SK-N-SH (cell line): ENCODE results near the gene SNHG17. TPM values are rescaled to one million over a fixed set of nuclear protein-coding genes. Genes with fewer than 3 reads are reported as not detected.

ENCODE experiments used
- CTCF ChIA-PET: fragments of 300-600, 350-600 bp; formaldehyde crosslinking; extraction: SDS; loops from one replicate; lab custom pipeline; 2021; lab: Yijun Ruan, JAX
- POLR2A ChIA-PET: fragments of 350-600 bp; sonication (Branson Sonifier 250); formaldehyde crosslinking; extraction: SDS; loops from one replicate; lab custom pipeline; 2020; ENCODE audit warnings: antibody characterized with exemption, inconsistent platforms; lab: Yijun Ruan, JAX
- DNase-seq: peaks from one replicate; pipeline ENCODE4 v3.0.0; 2012
- H2AFZ ChIP-seq: fragments of 200-600 bp; sonication (generic); 2 replicates; pipeline ENCODE4 v1.8.1; 2016; ENCODE audit warnings: antibody characterized with exemption, mild to moderate bottlenecking, low read depth
- H3F3A ChIP-seq: fragments of 200-600 bp; sonication (generic); replicated peaks from 2 replicates; pipeline ENCODE3; 2016; ENCODE audit warnings: antibody characterized with exemption, mild to moderate bottlenecking; ENCODE audit not compliant: insufficient read depth
- H3K27ac ChIP-seq, 2 experiments: fragments of 200-500 bp in 1 of 2; fragments of 200-600 bp in 1 of 2; sonication (Bioruptor generic) in 1 of 2; sonication (generic), shearing (Covaris generic) in 1 of 2; 2 replicates each; pipeline versions ENCODE4 v1.5.1 to v1.6.1; 2014 to 2016; ENCODE audit warnings: low read depth in 2 of 2, inconsistent platforms in 1 of 2, low read length in 1 of 2, mild to moderate bottlenecking in 1 of 2, mixed read lengths in 1 of 2
- H3K27me3 ChIP-seq: fragments of 200-600 bp; sonication (generic), shearing (Covaris generic); 2 replicates; pipeline ENCODE4 v1.6.1; 2016; ENCODE audit warnings: mixed run types; ENCODE audit not compliant: insufficient read depth
- H3K36me3 ChIP-seq, 2 experiments: fragments of 200-500 bp in 1 of 2; fragments of 200-600 bp in 1 of 2; sonication (Bioruptor generic) in 1 of 2; sonication (generic) in 1 of 2; replicated peaks in 1 of 2; 2 replicates each; pipeline versions ENCODE3 to v1.5.1; 2014 to 2016; ENCODE audit warnings: low read length in 1 of 2, mild to moderate bottlenecking in 1 of 2; ENCODE audit not compliant: insufficient read depth in 2 of 2, control insufficient read depth in 1 of 2
- H3K4me1 ChIP-seq, 2 experiments: fragments of 200-500 bp in 1 of 2; fragments of 200-600 bp in 1 of 2; sonication (Bioruptor generic) in 1 of 2; sonication (generic), shearing (Covaris generic) in 1 of 2; 2 replicates each; pipeline versions ENCODE4 v1.5.1 to v1.6.1; 2014 to 2016; ENCODE audit warnings: low read depth in 1 of 2, low read length in 1 of 2, mixed run types in 1 of 2; ENCODE audit not compliant: insufficient read depth in 2 of 2, control insufficient read depth in 1 of 2
- H3K4me2 ChIP-seq: fragments of 200-600 bp; sonication (generic), shearing (Covaris generic); 2 replicates; pipeline ENCODE4 v1.6.1; 2017; ENCODE audit warnings: mixed run types
- H3K4me3 ChIP-seq, 2 experiments: fragments of 200-500 bp in 1 of 2; fragments of 200-600 bp in 1 of 2; sonication (Bioruptor generic) in 1 of 2; sonication (generic), shearing (Covaris generic) in 1 of 2; 2 replicates each; pipeline versions ENCODE4 v1.5.1 to v1.8.1; 2014 to 2016; ENCODE audit warnings: low read depth in 2 of 2, inconsistent platforms in 1 of 2, low read length in 1 of 2, mild to moderate bottlenecking in 1 of 2, mixed read lengths in 1 of 2, moderate library complexity in 1 of 2
- H3K79me2 ChIP-seq: fragments of 200-600 bp; sonication (generic); 2 replicates; pipeline ENCODE4 v1.8.1; 2017; ENCODE audit warnings: mild to moderate bottlenecking; ENCODE audit not compliant: insufficient read depth
- H3K9ac ChIP-seq: fragments of 200-600 bp; sonication (generic); 2 replicates; pipeline ENCODE4 v1.6.1; 2017; ENCODE audit warnings: mixed run types
- H3K9me2 ChIP-seq: fragments of 200-600 bp; sonication (generic); 2 replicates; pipeline ENCODE4 v1.6.1; 2017; ENCODE audit warnings: mixed run types
- H3K9me3 ChIP-seq: fragments of 200-600 bp; sonication (generic); 2 replicates; pipeline ENCODE4 v1.6.1; 2017; ENCODE audit warnings: mixed run types, mild to moderate bottlenecking, moderate library complexity
- H4K20me1 ChIP-seq: fragments of 200-600 bp; sonication (generic); 2 replicates; pipeline ENCODE4 v1.6.1; 2017; ENCODE audit warnings: mild to moderate bottlenecking, mixed run types; ENCODE audit not compliant: insufficient read depth
- EZH2phosphoT487 ChIP-seq: fragments of 200-600 bp; sonication (generic); IDR thresholded peaks from 2 replicates; pipeline ENCODE4 v1.6.1; 2017; ENCODE audit warnings: low read depth, mixed run types, mild to moderate bottlenecking, antibody characterized with exemption, moderate library complexity, borderline replicate concordance
- FOSL2 ChIP-seq: IDR thresholded peaks from 2 replicates; pipeline ENCODE4 v1.4.0; 2012; ENCODE audit warnings: low read depth, mild to moderate bottlenecking, moderate library complexity, borderline replicate concordance
- FOXJ3 ChIP-seq: sonication (generic); formaldehyde crosslinking; IDR thresholded peaks from 2 replicates; pipeline ENCODE4 v1.5.1; 2020; ENCODE audit warnings: mild to moderate bottlenecking, missing genetic modification reagents
- FOXM1 ChIP-seq: IDR thresholded peaks from 2 replicates; pipeline ENCODE4 v1.4.0; 2012; ENCODE audit warnings: low read depth, mild to moderate bottlenecking
- MXI1 ChIP-seq: IDR thresholded peaks from 2 replicates; pipeline ENCODE4 v1.6.1; 2012; ENCODE audit warnings: mild to moderate bottlenecking, low read depth, low read length, improper control_type of control experiment
- NRF1 ChIP-seq: IDR thresholded peaks from 2 replicates; pipeline ENCODE4 v1.6.1; 2012; ENCODE audit warnings: low read depth, mild to moderate bottlenecking, low read length
- POLR2AphosphoS5 ChIP-seq: IDR thresholded peaks from 2 replicates; pipeline ENCODE4 v1.6.1; 2012; ENCODE audit warnings: low read depth, low read length
- RAD21 ChIP-seq: IDR thresholded peaks from 2 replicates; pipeline ENCODE4 v1.6.1; 2012; ENCODE audit warnings: mild to moderate bottlenecking, low read length
- RCOR1 ChIP-seq: fragments of 150-350 bp; IDR thresholded peaks from 2 replicates; pipeline ENCODE4 v1.6.1; 2017; ENCODE audit warnings: antibody characterized with exemption, low read length
- RFX5 ChIP-seq: IDR thresholded peaks from 2 replicates; pipeline ENCODE4 v1.6.1; 2012; ENCODE audit warnings: mild to moderate bottlenecking, improper control_type of control experiment, low read length
- RXRA ChIP-seq: IDR thresholded peaks from 2 replicates; pipeline ENCODE4 v1.4.0; 2012; ENCODE audit warnings: low read depth, mild to moderate bottlenecking, borderline replicate concordance
- SMC3 ChIP-seq: IDR thresholded peaks from 2 replicates; pipeline ENCODE4 v1.6.1; 2012; ENCODE audit warnings: low read depth, low read length, improper control_type of control experiment
- TCF12 ChIP-seq: IDR thresholded peaks from 2 replicates; pipeline ENCODE4 v1.4.0; 2012
- USF2 ChIP-seq: fragments of 150-350 bp; IDR thresholded peaks from 2 replicates; pipeline ENCODE4 v1.6.1; 2017; ENCODE audit warnings: antibody characterized with exemption, low read length, low read depth, borderline replicate concordance
- YY1 ChIP-seq: IDR thresholded peaks from 2 replicates; pipeline ENCODE4 v1.4.0; 2012; ENCODE audit warnings: low read depth, mild to moderate bottlenecking
- ZBTB33 ChIP-seq: IDR thresholded peaks from 2 replicates; pipeline ENCODE4 v1.4.0; 2012; ENCODE audit warnings: low read depth, borderline replicate concordance
- WGBS: methylation state at CpG from one replicate; pipeline ENCODE4 v1.1.6; 2017; ENCODE audit warnings: low lambda C conversion rate; 5-methylcytosine and 5-hydroxymethylcytosine counted together
- polyA plus RNA-seq, 3 experiments: library from polyadenylated mRNA; depleted of rRNA; stranded (reverse); fragments of >200 nt; gene quantifications; 2 replicates each; pipeline ENCODE4 v1.2.3, GENCODE V29; 2012
- TF ChIP-seq, protein P1 (sequence below): IDR thresholded peaks from 2 replicates; pipeline ENCODE4; 2012
- TF ChIP-seq, protein P2 (sequence below): fragments of 150-350 bp; IDR thresholded peaks from 2 replicates; pipeline ENCODE4 v1.6.1; 2016; ENCODE audit warnings: mild to moderate bottlenecking, low read depth, low read length
- TF ChIP-seq, protein P3 (sequence below): IDR thresholded peaks from 2 replicates; pipeline ENCODE4 v1.6.1; 2012; ENCODE audit warnings: mild to moderate bottlenecking, low read depth, low read length, moderate library complexity

SNHG17 gene
- polyA plus RNA-seq, 1 of the 3 experiments (the other 2 are of a cell fraction): 40.3 TPM

DNA sequence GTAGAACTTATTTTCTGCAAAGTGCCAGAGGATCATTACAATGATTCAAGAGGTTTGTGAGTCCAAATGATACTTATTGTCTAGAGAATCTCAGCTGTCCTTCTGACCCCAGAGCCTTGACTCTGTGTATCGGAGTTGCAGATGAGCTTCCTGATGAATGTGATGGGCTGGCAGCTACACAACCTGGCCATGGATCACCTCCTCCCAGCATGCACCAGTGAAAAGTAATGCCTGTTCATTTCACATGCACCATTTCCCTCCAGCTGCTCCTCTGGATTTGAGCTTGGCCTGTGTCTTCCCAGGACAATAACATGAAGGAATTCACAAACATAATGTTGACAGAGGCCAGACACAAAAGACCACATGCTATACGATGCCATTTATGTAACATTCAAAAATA lies 30.0 kb downstream of the SNHG17 start:
- Histone ChIP-seq H3K79me2 (no peaks in the 10 kb centered on the region), H3K9ac (no peak overlapping the region), H3K4me2 (no peak overlapping the region), H3K9me3 (no peaks in the 10 kb centered on the region), H3K9me2 (no peaks in the 10 kb centered on the region), H4K20me1 (no peaks in the 10 kb centered on the region), H3K27ac (no peak overlapping the region), H2AFZ (no peak overlapping the region), H3K36me3 (no peaks in the 10 kb centered on the region), H3K4me3 (no peak overlapping the region), H3K4me1 (no peaks in the 10 kb centered on the region), H3F3A (no peaks in the 10 kb centered on the region), H3K27me3 (no peaks in the 10 kb centered on the region)
- 93% methylated on average over 2 of the region's 2 CpGs for WGBS
- no peak for TF ChIP-seq FOXJ3 (CRISPR knock-in tag)
- no peak for TF ChIP-seq NRF1
- TF ChIP-seq RCOR1: no peak
- TF ChIP-seq SMC3: no peak
- no peak for TF ChIP-seq RAD21
- TF ChIP-seq, protein P1, sequence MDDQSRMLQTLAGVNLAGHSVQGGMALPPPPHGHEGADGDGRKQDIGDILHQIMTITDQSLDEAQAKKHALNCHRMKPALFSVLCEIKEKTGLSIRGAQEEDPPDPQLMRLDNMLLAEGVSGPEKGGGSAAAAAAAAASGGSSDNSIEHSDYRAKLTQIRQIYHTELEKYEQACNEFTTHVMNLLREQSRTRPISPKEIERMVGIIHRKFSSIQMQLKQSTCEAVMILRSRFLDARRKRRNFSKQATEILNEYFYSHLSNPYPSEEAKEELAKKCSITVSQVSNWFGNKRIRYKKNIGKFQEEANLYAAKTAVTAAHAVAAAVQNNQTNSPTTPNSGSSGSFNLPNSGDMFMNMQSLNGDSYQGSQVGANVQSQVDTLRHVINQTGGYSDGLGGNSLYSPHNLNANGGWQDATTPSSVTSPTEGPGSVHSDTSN: no peak
- TF ChIP-seq RFX5: no peak
- no peak for TF ChIP-seq ZBTB33
- no peak for TF ChIP-seq FOXM1
- TF ChIP-seq FOSL2: no peak
- TF ChIP-seq YY1: no peak
- TF ChIP-seq RXRA: no peak
- no peak for TF ChIP-seq TCF12
- no peak for TF ChIP-seq USF2
- TF ChIP-seq, protein P2, sequence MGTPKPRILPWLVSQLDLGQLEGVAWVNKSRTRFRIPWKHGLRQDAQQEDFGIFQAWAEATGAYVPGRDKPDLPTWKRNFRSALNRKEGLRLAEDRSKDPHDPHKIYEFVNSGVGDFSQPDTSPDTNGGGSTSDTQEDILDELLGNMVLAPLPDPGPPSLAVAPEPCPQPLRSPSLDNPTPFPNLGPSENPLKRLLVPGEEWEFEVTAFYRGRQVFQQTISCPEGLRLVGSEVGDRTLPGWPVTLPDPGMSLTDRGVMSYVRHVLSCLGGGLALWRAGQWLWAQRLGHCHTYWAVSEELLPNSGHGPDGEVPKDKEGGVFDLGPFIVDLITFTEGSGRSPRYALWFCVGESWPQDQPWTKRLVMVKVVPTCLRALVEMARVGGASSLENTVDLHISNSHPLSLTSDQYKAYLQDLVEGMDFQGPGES: no peak
- no peak for TF ChIP-seq MXI1
- no peak for TF ChIP-seq EZH2phosphoT487
- TF ChIP-seq, protein P3, sequence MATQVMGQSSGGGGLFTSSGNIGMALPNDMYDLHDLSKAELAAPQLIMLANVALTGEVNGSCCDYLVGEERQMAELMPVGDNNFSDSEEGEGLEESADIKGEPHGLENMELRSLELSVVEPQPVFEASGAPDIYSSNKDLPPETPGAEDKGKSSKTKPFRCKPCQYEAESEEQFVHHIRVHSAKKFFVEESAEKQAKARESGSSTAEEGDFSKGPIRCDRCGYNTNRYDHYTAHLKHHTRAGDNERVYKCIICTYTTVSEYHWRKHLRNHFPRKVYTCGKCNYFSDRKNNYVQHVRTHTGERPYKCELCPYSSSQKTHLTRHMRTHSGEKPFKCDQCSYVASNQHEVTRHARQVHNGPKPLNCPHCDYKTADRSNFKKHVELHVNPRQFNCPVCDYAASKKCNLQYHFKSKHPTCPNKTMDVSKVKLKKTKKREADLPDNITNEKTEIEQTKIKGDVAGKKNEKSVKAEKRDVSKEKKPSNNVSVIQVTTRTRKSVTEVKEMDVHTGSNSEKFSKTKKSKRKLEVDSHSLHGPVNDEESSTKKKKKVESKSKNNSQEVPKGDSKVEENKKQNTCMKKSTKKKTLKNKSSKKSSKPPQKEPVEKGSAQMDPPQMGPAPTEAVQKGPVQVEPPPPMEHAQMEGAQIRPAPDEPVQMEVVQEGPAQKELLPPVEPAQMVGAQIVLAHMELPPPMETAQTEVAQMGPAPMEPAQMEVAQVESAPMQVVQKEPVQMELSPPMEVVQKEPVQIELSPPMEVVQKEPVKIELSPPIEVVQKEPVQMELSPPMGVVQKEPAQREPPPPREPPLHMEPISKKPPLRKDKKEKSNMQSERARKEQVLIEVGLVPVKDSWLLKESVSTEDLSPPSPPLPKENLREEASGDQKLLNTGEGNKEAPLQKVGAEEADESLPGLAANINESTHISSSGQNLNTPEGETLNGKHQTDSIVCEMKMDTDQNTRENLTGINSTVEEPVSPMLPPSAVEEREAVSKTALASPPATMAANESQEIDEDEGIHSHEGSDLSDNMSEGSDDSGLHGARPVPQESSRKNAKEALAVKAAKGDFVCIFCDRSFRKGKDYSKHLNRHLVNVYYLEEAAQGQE: no peak
- TF ChIP-seq POLR2AphosphoS5: no peak
- POLR2A ChIA-PET: no interaction called here
- CTCF ChIA-PET: interaction anchor here (0.7 to 1.4 kb wide), 6 partner anchors 12 to 183 kb away, joined by 3 to 4 read pairs (median 3); no protein-coding TSS in a partner anchor
- no peak for DNase-seq
